Heart left ventricle (tissue), 16 donors: ENCODE results near the gene ASPM. TPM values are rescaled to one million over a fixed set of nuclear protein-coding genes. Genes with fewer than 3 reads are reported as not detected.

ENCODE experiments used
- ATAC-seq, 4 donors: fragments of 200-7000 bp; cut with Tn5 transposase; one replicate each; pipeline ENCODE4 v1.9.1; 2020 to 2022; ENCODE audit warnings: moderate library complexity in 4 of 4, mild to moderate bottlenecking in 3 of 4, moderate number of reproducible peaks in 1 of 4
- DNase-seq, 5 donors: peaks; one replicate each; pipeline ENCODE4 v3.0.0-alpha.2; 2020
- H3K27ac ChIP-seq, 12 donors: fragments of 200-600 bp; sonication (generic) in 4 of 12; one replicate each; pipeline versions ENCODE4 v1.5.0 to v1.8.0; 2016 to 2022; ENCODE audit warnings: mild to moderate bottlenecking in 2 of 12
- H3K27me3 ChIP-seq, 9 donors: fragments of 200-600 bp; sonication (generic) in 2 of 9; one replicate each; pipeline versions ENCODE4 v1.5.1 to v1.8.0; 2016 to 2022; ENCODE audit warnings: mild to moderate bottlenecking in 3 of 9
- H3K36me3 ChIP-seq, 9 donors: fragments of 200-600 bp; sonication (generic) in 2 of 9; one replicate each; pipeline versions ENCODE4 v1.5.0 to v1.8.0; 2018 to 2022; ENCODE audit warnings: mild to moderate bottlenecking in 2 of 9
- H3K4me1 ChIP-seq, 12 donors: fragments of 200-600 bp; sonication (generic) in 4 of 12; one replicate each; pipeline versions ENCODE4 v1.5.0 to v1.8.0; 2016 to 2022; ENCODE audit warnings: mild to moderate bottlenecking in 3 of 12
- H3K4me3 ChIP-seq, 12 donors: fragments of 200-600 bp; sonication (generic) in 4 of 12; one replicate each; pipeline versions ENCODE4 v1.5.0 to v1.8.0; 2017 to 2022; ENCODE audit warnings: mild to moderate bottlenecking in 9 of 12, moderate library complexity in 4 of 12
- H3K9me3 ChIP-seq, 12 donors: fragments of 200-600 bp; sonication (generic) in 4 of 12; one replicate each; pipeline versions ENCODE4 v1.5.0 to v1.8.0; 2016 to 2022; ENCODE audit warnings: mild to moderate bottlenecking in 1 of 12
- CTCF ChIP-seq, 12 donors: fragments of 200-600 bp; sonication (generic) in 4 of 12; IDR thresholded peaks; one replicate each; pipeline versions ENCODE4 v1.5.0 to v1.8.0; 2018 to 2022; ENCODE audit warnings: antibody characterized with exemption in 12 of 12, mild to moderate bottlenecking in 5 of 12
- POLR2A ChIP-seq, 2 donors: fragments of 450-650 bp; IDR thresholded peaks; one replicate each; pipeline ENCODE4 v1.6.1; 2017; ENCODE audit warnings: antibody characterized with exemption in 2 of 2, mild to moderate bottlenecking in 2 of 2, moderate library complexity in 2 of 2
- WGBS, 4 donors: extraction: QIAGEN DNeasy Blood & Tissue Kit in 2 of 4; methylation state at CpG; one replicate each; pipeline versions ENCODE4 v1.1.5 to v1.1.7; 2013 to 2018; 5-methylcytosine and 5-hydroxymethylcytosine counted together
- intact Hi-C, 10 donors: fragments of 100-400 bp; cut with DNase I; formaldehyde crosslinking; loops; one replicate each; pipeline versions ENCODE4 v1.11.1 to v1.14.2; 2022
- polyA plus RNA-seq, 2 donors: library from polyadenylated mRNA; stranded (reverse); fragments of 200-250 nt; gene quantifications; one replicate each; pipeline ENCODE4 v1.2.3, GENCODE V29; 2013
- total RNA-seq, 9 donors: library from RNA; depleted of rRNA in 2 of 9; stranded (reverse); fragments of >200 nt in 2 of 9; fragmentation: NEBNext Ultra II Directional in 3 of 9; extraction: Animal tissue kit (Norgen Biotek cat#: 25700) in 3 of 9; gene quantifications; one replicate each; pipeline versions ENCODE4 v1.1.0 to v1.2.4, GENCODE V29; 2016 to 2023
- donor health status: ischemic (EF 13 %, LVEDD 7.1; RV severe dilation, severe dysfunction).
- donor health status: healthy with polysubstance abuse.
- donor health status: DM: no; HTN: yes; CAD: no.
- donor health status: DM: no; HTN: no; CAD: no.
- donor health status: ischemic (EF 25% LVEDD 6.9; RV normal size, moderate dysfunction).
- donor health status: ischemic (EF 25% LVEDD 5.7; RV mildly dilated, moderate dysfunction).
- donor health status: healthy.
- donor health status: DM: yes; HTN: yes; CAD: no.
- donor health status: ischemic (EF 35%, LVEDD 5.7; RV mildly dilated, moderate dysfunction).
- donor health status: nonischemic (EF 11% LVEDD 7.7; RV severe dilation, severe dysfunction).
- donor health status: DM: yes; HTN: yes; CAD: no.
- donor health status: PGD.
- donor health status: ischemic (EF 29% LVEDD 5.4; RV normal size, mild dysfunction).
- donor health status: nonischemic (EF 23%, LVEDD 6.1; RV moderate dilation, normal function).

The ASPM gene
- total and polyA plus RNA-seq, 11 donors = 0.08 to 5.9 (median 0.44) TPM

DNA sequence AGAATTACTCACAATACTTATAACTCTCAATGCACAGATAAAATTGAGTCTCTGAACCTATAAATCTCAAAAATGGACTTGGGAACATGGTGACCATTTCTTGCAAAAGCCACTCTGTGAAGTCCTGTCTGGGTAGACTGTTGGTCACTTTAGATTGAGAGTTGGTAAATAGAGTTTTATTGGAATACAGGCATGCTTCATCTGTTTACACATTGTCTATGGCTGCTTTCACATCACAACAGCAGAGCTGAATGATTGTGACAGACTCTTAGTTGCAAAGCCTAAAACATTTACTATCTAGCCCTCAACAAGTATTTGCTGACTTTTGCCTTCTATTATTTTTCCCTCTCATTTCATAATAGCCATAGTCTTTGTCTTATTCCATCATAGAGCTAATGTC lies 24.1 kb upstream of the ASPM start:
- Histone ChIP-seq H3K27me3 (no peaks in the 10 kb centered on the region), H3K27ac (no peak overlapping the region), H3K4me1 (peaks cover 0 to 7% (median 0%) of the 10 kb centered on the region in 12 donors), H3K9me3 (no peaks in the 10 kb centered on the region), H3K36me3 (peaks cover 0 to 99% (median 74%) of the 10 kb centered on the region in 9 donors), H3K4me3 (no peak overlapping the region)
- ATAC-seq (no peak), DNase-seq (no peak)
- intact Hi-C loops = no loop called here
- TF ChIP-seq CTCF (IDR thresholded peaks at IDR 0.05) (no peak), POLR2A (IDR thresholded peaks at IDR 0.05) (no peak)

- Histone ChIP-seq H3K27ac (no peak overlapping the region), H3K4me1 (no peaks in the 10 kb centered on the region), H3K36me3 (peaks cover 0 to 54% (median 31%) of the 10 kb centered on the region in 9 donors), H3K9me3 (no peaks in the 10 kb centered on the region), H3K4me3 (no peak overlapping the region), H3K27me3 (no peaks in the 10 kb centered on the region)
- 88 to 94% (median 90%) methylated on average over 7 of the region's 7 CpGs for WGBS, 4 donors
- no peak for ATAC-seq
- no peak for TF ChIP-seq CTCF (IDR thresholded peaks at IDR 0.05)
- no peak for TF ChIP-seq POLR2A (IDR thresholded peaks at IDR 0.05)
- intact Hi-C loops = no loop called here
- no peak for DNase-seq
Observed at GRCh38 chr1:197159461-197159860, 13.0 kb upstream of the ASPM start.

GRCh38 chr1:197156692-197157091 lies 10.2 kb upstream of the ASPM start:
- Histone ChIP-seq H3K36me3 (peaks cover 0 to 40% (median 31%) of the 10 kb centered on the region in 9 donors), H3K27me3 (no peaks in the 10 kb centered on the region), H3K9me3 (no peaks in the 10 kb centered on the region), H3K4me1 (no peaks in the 10 kb centered on the region), H3K4me3 (no peak overlapping the region), H3K27ac (no peak overlapping the region)
- no peak for DNase-seq
- 77 to 85% (median 82%) methylated on average over 1 of the region's 1 CpG for WGBS, 4 donors
- TF ChIP-seq CTCF (IDR thresholded peaks at IDR 0.05) = no peak
- TF ChIP-seq POLR2A (IDR thresholded peaks at IDR 0.05) = no peak
- no peak for ATAC-seq
- intact Hi-C loops = no loop called here

DNA sequence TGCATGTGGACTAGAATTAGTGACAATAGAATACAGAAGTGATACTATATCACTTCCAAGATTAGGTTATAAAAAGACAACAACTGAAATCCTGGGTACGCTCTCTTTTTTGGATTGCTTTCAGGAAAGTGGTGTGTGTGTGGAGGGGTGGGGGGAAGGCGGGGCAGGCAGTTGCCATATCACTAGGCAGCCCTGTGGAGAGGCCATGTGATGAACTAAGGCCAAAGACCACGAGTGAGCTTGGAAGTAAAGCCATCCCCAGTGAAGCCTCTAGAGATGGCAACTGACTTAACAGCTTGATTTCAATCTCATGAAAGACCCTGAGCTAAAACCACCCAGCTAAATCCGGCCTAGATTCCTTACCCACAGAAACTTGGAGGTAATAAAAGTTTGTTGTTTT lies 6.2 kb upstream of the ASPM start:
- H3K4me3 ChIP-seq = no peak overlapping the region
- H3K9me3 ChIP-seq = no peaks in the 10 kb centered on the region
- peaks cover 0 to 3% (median 0%) of the 10 kb centered on the region in 9 donors for H3K36me3 ChIP-seq
- intact Hi-C loops = no loop called here
- TF ChIP-seq CTCF (IDR thresholded peaks at IDR 0.05) (no peak), POLR2A (IDR thresholded peaks at IDR 0.05) (no peak)
- no peak for ATAC-seq
- 68 to 78% (median 76%) methylated on average over 4 of the region's 4 CpGs for WGBS, 4 donors
- no peaks in the 10 kb centered on the region for H3K27me3 ChIP-seq
- H3K4me1 ChIP-seq = no peaks in the 10 kb centered on the region
- H3K27ac ChIP-seq = no peak overlapping the region
- DNase-seq = no peak
